Type B pancreatic cell (in vitro differentiated cells): ENCODE results near the gene RELCH. TPM values are rescaled to one million over a fixed set of nuclear protein-coding genes. Genes with fewer than 3 reads are reported as not detected.

ENCODE experiments used
- DNase-seq: peaks from one replicate; pipeline ENCODE4 v3.0.0; 2021; ENCODE audit warnings: mixed read lengths; ENCODE audit not compliant: unreplicated experiment; ENCODE audit errors: extremely low spot score
- H3K27ac Mint-ChIP-seq: 2 replicates; pipeline ENCODE4 v1.8.0; 2021; ENCODE audit warnings: mild to moderate bottlenecking, mixed read lengths
- H3K27me3 Mint-ChIP-seq: 2 replicates; pipeline ENCODE4 v1.8.0; 2021; ENCODE audit warnings: mixed read lengths
- H3K36me3 Mint-ChIP-seq: 2 replicates; pipeline ENCODE4 v1.8.0; 2021; ENCODE audit warnings: mixed read lengths
- H3K4me1 Mint-ChIP-seq: one replicate; pipeline ENCODE4 v1.8.0; 2021; ENCODE audit warnings: mixed read lengths; ENCODE audit not compliant: unreplicated experiment
- H3K4me3 Mint-ChIP-seq: 2 replicates; pipeline ENCODE4 v1.8.0; 2021; ENCODE audit warnings: mild to moderate bottlenecking, mixed read lengths
- H3K9me3 Mint-ChIP-seq: 2 replicates; pipeline ENCODE4 v1.8.0; 2021; ENCODE audit warnings: mixed read lengths
- CTCF ChIP-seq: fragments of 200-600 bp; sonication (generic); conservative IDR thresholded peaks from 2 replicates; pipeline ENCODE4 v1.5.0; 2021; ENCODE audit warnings: antibody characterized with exemption, mild to moderate bottlenecking
- total RNA-seq: library from RNA; stranded (reverse); gene quantifications from 2 replicates; pipeline ENCODE4 v1.2.1, GENCODE V29; 2021; ENCODE audit warnings: low replicate concordance

RELCH gene
- total RNA-seq, 1 donor from 2014 or later, result 27.4 TPM

DNA sequence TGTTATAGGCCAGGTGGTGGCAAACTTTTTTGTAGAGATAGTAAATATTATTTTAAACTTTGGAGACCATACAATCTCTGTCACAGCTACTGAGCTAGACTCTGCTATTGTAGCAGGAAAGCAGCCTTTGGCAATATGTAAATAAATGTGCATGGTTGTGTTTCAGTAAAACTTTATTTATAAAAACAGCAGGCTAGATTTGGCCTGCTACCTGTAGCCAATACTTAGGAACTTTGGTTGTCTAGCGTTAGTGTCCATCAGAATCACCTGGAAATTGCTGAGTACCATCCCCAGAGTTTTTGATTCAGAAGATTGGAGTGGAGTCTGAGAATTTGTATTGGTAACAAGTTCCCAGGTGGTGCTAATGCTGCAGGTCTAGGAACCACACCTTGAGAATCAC, 114.3 kb downstream of the RELCH start:
- Mint-ChIP-seq H3K9me3 (no peaks in the 10 kb centered on the region), H3K27ac (no peak overlapping the region), H3K4me3 (no peak overlapping the region), H3K4me1 (no peaks in the 10 kb centered on the region), H3K27me3 (no peaks in the 10 kb centered on the region), H3K36me3 (peaks cover 21% of the 10 kb centered on the region)
- no peak for DNase-seq
- no peak for TF ChIP-seq CTCF

GRCh38 chr18:62312851-62313250, 125.8 kb downstream of the RELCH start:
- no peak overlapping the region for H3K27ac Mint-ChIP-seq
- TF ChIP-seq CTCF, result no peak
- peaks cover 4% of the 10 kb centered on the region for H3K27me3 Mint-ChIP-seq
- H3K36me3 Mint-ChIP-seq, result peaks cover 5% of the 10 kb centered on the region
- H3K4me1 Mint-ChIP-seq, result no peaks in the 10 kb centered on the region
- H3K4me3 Mint-ChIP-seq, result no peak overlapping the region
- H3K9me3 Mint-ChIP-seq, result no peaks in the 10 kb centered on the region
- no peak for DNase-seq

DNA sequence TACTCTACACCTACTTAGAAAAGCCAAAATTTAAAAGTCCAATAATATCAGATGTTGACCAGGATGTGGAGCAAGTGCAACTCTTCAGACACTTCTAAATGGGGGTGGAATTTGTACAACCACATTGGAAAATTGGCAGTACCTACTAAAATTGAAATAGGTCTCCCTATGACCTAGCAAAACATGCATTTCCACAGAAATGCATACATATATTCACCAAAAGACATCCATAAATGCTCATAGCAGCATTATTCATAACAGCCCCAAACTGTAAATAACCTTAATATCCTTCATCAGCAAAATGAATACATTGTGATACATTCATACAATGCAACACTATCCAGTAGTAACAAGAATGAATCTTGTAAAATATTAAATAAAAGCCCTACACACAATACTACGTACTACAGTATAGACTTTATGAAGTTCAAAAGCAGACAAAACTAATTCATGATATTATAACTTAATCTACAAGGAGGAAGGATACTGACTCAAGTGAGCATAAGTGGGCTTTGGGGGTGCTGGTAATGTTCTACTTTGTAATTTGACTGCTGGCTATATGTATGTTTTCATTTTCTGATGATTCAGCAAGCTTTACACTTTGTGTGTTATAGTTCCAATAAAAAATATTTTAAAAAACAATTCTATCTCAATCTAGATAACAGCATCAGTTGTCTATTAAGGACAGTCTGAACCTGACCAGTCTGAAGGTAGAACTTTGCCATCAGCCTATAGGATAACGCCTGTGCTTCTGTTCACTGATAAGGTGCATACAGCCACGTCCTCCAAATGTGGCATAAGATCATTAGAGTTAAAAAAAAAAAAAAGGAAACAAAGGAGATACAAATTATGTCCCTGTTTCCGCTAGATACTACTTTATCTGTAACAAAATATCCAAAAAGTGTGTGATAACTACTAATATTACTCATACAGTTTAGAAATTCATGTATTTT, 131.4 kb downstream of the RELCH start:
- no peaks in the 10 kb centered on the region for H3K4me1 Mint-ChIP-seq
- peaks cover 3% of the 10 kb centered on the region for H3K36me3 Mint-ChIP-seq
- H3K4me3 Mint-ChIP-seq, result no peak overlapping the region
- peaks cover 37% of the 10 kb centered on the region for H3K27me3 Mint-ChIP-seq
- no peak overlapping the region for H3K27ac Mint-ChIP-seq
- no peak for TF ChIP-seq CTCF
- DNase-seq, result no peak
- no peaks in the 10 kb centered on the region for H3K9me3 Mint-ChIP-seq

- no peak for DNase-seq
- TF ChIP-seq CTCF, result no peak
- H3K27ac Mint-ChIP-seq, result no peak overlapping the region
- peaks cover 57% of the 10 kb centered on the region for H3K27me3 Mint-ChIP-seq
- H3K4me3 Mint-ChIP-seq, result no peak overlapping the region
- no peaks in the 10 kb centered on the region for H3K9me3 Mint-ChIP-seq
- peaks cover 3% of the 10 kb centered on the region for H3K36me3 Mint-ChIP-seq
- H3K4me1 Mint-ChIP-seq, result peaks cover 13% of the 10 kb centered on the region
Measured at GRCh38 chr18:62321201-62321600, 134.1 kb downstream of the RELCH start.

DNA sequence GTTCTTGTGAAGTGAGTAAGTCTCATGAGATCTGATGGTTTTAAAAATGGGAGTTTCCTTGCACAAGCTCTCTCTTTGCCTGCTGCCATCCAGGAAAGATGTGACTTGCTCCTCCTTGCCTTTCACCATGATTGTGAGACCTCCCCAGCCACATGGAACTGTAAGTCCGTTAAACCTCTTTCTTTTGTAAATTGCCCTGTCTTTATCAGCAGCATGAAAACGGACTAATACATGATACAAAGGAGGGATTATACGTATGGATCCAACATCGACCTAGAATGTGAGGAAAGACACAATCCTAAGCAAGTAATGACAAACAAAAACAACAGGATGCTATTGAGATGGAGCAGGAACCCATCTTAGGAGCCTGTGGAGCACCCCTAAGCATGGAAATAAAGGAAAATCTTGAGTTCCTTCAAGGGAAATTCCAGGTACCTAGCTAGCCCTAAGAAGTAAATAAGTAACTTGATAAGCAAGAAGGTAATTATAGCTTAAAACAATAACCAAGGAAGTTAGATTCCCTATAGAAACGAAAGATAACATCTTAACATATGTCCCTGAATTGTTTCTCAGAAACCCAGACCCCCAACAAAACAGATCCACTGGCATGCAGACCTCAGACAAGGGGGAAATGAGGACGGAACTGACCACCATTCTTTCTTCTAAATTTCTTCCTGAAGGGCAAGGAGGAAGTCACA, 136.6 kb downstream of the RELCH start:
- peaks cover 68% of the 10 kb centered on the region for H3K27me3 Mint-ChIP-seq
- no peak overlapping the region for H3K27ac Mint-ChIP-seq
- H3K4me1 Mint-ChIP-seq, result peaks cover 14% of the 10 kb centered on the region
- TF ChIP-seq CTCF, result no peak
- H3K9me3 Mint-ChIP-seq, result no peaks in the 10 kb centered on the region
- DNase-seq, result no peak
- H3K36me3 Mint-ChIP-seq, result peaks cover 3% of the 10 kb centered on the region
- peak overlapping the region; percentile 87 for H3K4me3 Mint-ChIP-seq
